Transverse colon (tissue), 3 donors: ENCODE measurements around the gene C1QTNF2.

ENCODE experiments used
- CTCF ChIP-seq, 5 experiments: fragments of 200-600 bp in 3 of 5; fragments of 450-650 bp in 2 of 5; sonication (generic) in 3 of 5; IDR thresholded peaks; 1 replicate in 2 of 5; 2 replicates in 3 of 5; pipeline ENCODE4 v1.5.1; 2016 to 2017; ENCODE audit warnings: antibody characterized with exemption in 5 of 5, inconsistent platforms in 3 of 5, mild to moderate bottlenecking in 2 of 5, moderate library complexity in 1 of 5
- EP300 ChIP-seq: sonication (generic); formaldehyde crosslinking; IDR thresholded peaks from one replicate; pipeline ENCODE4 v1.6.1; 2017; ENCODE audit warnings: antibody characterized with exemption, low read depth
- POLR2A ChIP-seq: fragments of 450-650 bp; IDR thresholded peaks from one replicate; pipeline ENCODE4 v1.6.1; 2016; ENCODE audit warnings: antibody characterized with exemption, mild to moderate bottlenecking, moderate library complexity

GRCh38 chr5:160419458-160420330 lies 49.3 kb upstream of the C1QTNF2 start:
- TF ChIP-seq EP300 (no peak), POLR2A (no peak), CTCF (IDR thresholded peaks at IDR 0.05) (no peak)
